Upper lobe of left lung (tissue), 4 donors: ENCODE results near the gene CDC25A.

Experiments
- EP300 ChIP-seq, 4 donors: sonication (generic); formaldehyde crosslinking; IDR thresholded peaks; one replicate each; pipeline ENCODE4 v1.5.1; 2017; ENCODE audit warnings: antibody characterized with exemption in 4 of 4, control low read depth in 2 of 4
- POLR2A ChIP-seq, 4 donors: fragments of 450-650 bp; IDR thresholded peaks; one replicate each; pipeline ENCODE4 v1.5.1; 2016 to 2017; ENCODE audit warnings: antibody characterized with exemption in 4 of 4, mild to moderate bottlenecking in 2 of 4

GRCh38 chr3:48219543-48219942, 31.3 kb upstream of the CDC25A start:
- TF ChIP-seq POLR2A (IDR thresholded peaks at IDR 0.05) (no peak), EP300 (IDR thresholded peaks at IDR 0.05) (no peak)
